Neural progenitor cell (in vitro differentiated cells): ENCODE data around the gene ABCG2.

ENCODE experiments used
- CTCF ChIP-seq: fragments of 200-600 bp; sonication (generic); IDR thresholded peaks from 2 replicates; pipeline ENCODE4 v1.5.1; 2017; ENCODE audit warnings: antibody characterized with exemption, mild to moderate bottlenecking
- EZH2 ChIP-seq: fragments of 200-600 bp; sonication (generic); IDR thresholded peaks from 2 replicates; pipeline ENCODE4 v1.6.1; 2017; ENCODE audit warnings: antibody characterized with exemption, mild to moderate bottlenecking, moderate library complexity

- TF ChIP-seq CTCF: no peak
- TF ChIP-seq EZH2: no peak
Observed at GRCh38 chr4:88097301-88097700, 61.1 kb downstream of the ABCG2 start.
